ENCODE results near the gene EFNA1.

DNA sequence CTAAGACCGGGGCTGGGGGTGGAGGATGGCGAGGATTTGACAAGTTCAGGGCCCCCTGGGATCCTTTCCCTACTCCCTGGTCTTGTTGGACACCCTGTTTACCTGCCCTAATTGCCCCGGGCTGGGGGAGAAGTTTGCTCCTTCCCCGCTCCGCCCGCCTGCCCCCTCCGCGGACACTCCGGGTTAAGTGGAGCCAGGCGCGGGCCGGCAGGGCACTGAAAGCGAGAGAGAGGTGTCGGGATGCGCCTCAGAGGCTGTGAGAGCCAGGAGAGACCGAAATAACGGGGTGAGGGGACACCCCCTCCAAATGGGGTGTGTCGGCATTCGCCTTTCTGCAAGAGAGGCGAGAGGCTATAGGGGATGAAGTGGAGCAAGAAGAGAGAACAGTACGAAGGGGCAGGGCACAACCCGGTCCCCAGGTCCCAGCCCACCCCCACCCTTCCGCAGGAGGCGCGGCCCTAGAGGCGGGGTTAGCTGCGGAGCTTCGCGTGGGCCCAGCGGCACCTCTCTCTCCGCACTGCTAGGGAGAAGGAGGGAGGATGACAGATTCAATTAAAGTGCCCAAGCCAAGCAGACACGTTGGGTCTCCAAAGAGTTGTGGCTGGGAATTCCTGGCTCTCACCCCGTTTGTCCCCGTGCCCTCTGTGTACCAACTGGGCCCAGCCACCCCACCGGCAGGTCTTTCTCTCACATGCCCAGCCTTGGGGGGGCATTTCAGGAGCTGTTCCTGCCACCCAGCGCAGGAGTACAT is 45.2 kb upstream of the EFNA1 start:
- TF ChIP-seq GATA2 (IDR thresholded peaks at IDR 0.05; ENCODE audit: low read depth, low read length), result no peak
- TF ChIP-seq GATA3 (IDR thresholded peaks at IDR 0.05; ENCODE audit: low read depth, low read length), result no peak

Measured in SH-SY5Y (cell line).